Raji (cell line): Measurements from ENCODE around the gene CFAP119.

Source experiments
- POLR2A ChIP-seq: IDR thresholded peaks from 2 replicates; pipeline ENCODE4 v1.6.1; 2011; ENCODE audit warnings: low read depth, low read length, control low read depth; ENCODE audit not compliant: insufficient read depth

Gene CFAP119

DNA sequence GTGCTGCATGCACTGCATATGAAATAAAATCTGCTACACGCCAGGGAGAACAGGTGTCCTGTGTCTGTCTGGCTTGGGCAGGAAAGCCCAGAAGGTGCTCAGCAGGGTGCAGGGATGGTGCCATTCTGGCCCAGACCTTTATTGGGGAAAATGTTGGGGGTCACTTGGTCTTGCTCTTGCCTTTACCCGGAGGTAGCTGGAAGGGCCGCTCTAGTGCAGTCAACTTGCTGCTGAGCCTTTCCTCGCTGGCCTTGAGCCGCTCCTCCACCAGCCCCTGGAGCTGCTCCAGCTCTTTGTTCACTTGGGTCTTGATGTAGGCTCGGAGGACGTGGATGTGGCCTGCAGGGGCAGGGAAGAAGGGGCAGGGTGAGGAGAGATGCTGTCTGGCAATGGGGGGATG is 4.5 kb downstream of the CFAP119 start:
- no peak for TF ChIP-seq POLR2A

DNA sequence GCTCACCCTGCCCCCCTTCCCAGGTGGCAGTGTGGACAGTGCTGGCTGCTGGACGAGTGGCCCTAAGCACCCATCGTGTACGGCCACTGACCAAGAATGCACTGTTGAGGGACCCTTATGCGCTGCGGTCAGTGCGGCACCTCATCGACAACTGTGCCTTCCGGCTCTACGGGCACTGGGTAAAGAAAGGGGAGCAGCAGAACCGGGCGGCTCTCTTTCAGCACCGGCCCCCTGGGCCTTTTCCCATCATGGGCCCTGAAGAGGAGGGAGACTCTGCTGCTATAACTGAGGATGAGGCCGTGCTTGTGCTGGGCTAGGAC is 5.1 kb downstream of the CFAP119 start:
- TF ChIP-seq POLR2A: no peak

DNA sequence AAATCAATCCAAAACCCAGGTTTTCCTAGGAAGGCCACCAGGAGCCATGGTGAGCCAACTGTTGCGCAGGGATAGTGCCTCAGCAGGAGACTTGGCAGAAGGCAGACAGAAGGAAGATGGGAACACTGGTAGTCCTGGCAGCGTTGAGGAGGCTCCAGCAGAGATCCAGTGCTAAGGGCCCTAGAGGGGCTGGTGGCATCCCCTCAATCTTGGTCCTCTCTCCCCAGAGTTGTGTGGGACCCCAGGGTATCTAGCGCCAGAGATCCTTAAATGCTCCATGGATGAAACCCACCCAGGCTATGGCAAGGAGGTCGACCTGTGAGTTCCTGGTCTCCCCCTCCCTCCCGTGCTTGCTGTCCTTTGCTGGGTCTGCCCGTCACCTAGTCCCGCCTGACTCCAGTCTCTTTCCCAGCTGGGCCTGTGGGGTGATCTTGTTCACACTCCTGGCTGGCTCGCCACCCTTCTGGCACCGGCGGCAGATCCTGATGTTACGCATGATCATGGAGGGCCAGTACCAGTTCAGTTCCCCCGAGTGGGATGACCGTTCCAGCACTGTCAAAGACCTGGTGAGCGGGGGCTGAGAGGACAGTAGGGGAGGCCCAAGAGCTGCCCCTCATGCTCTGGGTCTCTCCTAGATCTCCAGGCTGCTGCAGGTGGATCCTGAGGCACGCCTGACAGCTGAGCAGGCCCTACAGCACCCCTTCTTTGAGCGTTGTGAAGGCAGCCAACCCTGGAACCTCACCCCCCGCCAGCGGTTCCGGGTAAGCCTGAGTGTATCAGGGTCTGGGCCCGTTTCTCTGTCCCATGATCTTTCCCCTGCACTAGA is 5.7 kb downstream of the CFAP119 start:
- no peak for TF ChIP-seq POLR2A

DNA sequence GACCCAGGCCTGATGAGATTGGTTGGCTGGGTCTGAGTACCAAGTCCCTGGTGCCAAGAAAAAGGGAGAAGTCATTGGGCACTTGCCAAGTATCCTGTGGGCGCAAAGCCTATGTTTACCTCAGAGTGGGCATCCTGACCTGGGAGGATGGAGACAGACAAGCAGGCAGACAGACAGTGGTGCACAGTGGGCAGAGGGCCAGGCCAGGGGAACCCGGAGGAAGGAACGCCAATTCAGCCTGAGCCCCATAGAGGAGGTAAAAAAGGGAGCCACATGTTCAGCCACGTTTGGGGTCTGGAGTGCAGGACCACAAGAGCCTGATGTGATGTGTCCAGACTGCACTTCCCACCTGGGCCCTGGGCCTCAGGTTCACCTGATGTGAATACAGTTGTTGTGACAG is 8.3 kb downstream of the CFAP119 start:
- no peak for TF ChIP-seq POLR2A

DNA sequence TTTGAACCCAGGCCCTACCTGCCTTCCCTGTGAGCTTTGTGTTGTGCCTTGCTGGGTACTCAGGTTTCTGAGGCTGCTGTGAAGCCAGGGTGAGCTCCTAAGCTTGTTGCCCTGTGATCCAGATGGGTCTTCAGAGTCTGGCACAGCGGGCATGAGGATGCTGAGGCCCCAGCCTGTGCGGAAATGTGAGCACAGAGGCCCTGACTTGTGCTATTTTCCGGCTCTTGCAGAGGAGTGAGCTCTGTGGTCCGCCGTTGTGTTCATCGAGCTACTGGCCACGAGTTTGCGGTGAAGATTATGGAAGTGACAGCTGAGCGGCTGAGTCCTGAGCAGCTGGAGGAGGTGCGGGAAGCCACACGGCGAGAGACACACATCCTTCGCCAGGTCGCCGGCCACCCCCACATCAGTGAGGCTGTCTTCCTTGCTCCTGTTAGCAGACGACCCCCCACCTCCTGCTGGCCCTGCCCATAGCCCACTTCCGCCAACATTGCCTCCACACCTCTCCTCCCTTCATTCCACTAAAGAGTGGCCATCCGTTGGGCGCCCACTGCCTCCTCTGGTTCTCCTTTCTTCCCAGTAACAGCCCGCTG is 10.9 kb downstream of the CFAP119 start:
- TF ChIP-seq POLR2A: no peak

DNA sequence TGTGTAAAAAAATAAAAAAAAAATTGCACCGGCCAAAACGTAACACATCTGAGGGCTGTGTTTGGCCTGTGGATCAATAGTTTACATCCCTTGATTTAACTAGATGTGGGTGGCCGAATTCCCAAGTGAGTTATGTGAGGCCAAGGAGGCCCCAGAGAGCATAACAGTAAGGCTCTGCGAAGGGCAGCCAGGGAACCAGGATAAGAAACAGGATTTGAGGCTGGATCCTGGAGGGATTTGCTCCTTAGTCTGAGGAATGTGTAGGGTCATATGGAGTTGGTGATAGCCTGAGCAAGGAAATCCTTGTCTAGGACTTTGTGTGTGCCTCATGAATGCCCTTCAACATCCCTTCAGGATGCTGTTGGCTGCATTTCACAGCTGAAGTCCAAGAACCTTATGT is 11.7 kb downstream of the CFAP119 start:
- TF ChIP-seq POLR2A: no peak

DNA sequence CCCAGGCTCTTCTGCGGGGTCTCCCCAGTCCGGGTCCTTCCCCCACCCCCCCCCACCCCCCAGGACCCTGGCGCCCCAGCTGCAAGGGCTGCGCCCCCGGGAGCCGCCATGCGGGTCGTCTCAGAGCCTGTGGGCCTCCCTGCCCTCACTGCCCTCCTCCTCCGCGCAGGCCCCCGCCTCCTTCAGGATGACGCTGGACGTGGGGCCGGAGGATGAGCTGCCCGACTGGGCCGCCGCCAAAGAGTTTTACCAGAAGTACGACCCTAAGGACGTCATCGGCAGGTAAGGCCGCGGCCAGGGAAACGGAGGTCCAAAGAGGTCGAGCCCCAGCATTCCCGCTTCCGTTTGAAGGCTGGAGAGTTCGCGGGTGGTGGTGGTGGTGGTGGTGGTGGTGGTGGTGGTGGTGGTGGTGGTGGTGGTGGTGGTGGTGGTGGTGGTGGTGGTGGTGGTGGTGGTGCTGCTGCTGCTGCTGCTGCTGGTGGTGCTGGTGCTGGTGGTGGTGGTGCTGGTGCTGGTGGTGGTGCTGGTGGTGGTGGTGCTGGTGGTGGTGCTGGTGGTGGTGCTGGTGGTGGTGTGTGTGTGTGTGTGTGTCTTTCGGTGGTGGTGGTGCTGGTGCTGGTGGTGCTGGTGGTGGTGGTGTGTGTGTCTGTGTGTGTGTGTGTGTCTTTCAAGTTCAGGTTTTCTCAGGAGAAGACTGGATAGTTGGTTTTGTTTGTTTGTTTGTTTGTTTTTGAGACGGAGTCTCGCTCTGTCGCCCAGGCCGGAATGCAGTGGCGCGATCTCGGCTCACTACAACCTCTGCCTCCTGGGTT is 13.0 kb downstream of the CFAP119 start:
- TF ChIP-seq POLR2A: no peak

DNA sequence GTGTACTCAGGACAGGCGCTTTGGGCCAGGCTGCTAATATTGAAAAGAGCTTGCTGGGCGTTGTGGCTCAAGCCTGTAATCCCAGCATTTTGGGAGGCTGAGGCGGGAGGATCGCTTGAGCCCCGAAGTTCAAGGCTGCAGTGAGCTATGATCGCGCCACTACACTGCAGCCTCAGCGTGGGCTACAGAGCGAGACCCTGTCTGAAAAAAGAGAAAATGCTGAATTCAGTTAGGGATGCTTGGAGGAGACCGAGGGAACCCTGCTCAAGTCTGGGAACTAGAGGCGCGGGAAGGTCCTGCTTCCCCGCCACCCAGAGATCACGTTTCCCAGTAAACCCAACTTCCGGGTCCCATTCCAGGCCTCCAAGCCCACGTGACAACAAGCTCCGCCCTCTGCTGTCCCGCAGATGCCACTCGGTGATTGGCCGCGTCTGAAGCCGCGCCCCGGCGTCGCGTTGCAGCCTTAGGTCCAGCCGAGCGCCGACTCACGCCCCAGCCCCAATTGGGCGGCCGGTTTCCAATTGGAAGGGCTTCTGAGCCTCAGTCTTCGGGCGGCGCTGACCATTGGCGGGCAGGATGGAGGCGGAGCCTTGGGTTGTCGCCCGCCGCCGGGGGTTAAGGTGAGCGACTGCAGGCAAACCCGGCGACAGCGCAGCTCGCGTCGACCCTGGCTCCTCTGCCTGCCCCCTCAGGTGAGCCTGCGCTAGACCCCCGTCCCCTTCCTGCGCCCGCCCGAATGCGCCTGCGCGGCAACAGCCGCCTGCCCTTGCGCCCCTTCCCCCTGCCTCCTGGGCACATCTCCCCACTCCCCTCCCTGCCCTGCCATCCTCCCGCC is 13.8 kb downstream of the CFAP119 start, which contains the start of gene PHKG2:
Gene PHKG2, plus strand, starts transcription at position 627 of the 835 bp plus-strand sequence. CDS start 396 bp downstream, outside the sequence.
- peak; percentile 89 for TF ChIP-seq POLR2A

DNA sequence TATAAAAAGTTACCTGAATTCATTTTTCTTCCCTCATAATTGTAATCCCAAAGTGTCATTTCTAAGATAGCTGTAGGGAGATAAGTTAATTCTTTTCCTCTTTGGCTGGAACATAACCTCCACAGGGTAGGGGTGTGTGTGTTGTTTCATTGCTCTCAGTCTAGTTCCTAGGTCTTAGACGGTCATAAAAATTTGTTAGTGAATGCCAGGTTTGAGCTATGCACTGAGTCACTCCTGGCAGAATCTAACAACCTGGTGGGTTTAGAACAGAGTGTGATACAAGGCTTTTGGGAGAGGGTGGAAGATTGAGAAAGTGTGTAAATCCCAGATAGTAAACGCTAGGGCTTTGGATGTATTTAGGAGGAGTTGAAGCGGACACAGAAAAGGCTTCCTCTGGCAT is 14.5 kb downstream of the CFAP119 start:
- no peak for TF ChIP-seq POLR2A

DNA sequence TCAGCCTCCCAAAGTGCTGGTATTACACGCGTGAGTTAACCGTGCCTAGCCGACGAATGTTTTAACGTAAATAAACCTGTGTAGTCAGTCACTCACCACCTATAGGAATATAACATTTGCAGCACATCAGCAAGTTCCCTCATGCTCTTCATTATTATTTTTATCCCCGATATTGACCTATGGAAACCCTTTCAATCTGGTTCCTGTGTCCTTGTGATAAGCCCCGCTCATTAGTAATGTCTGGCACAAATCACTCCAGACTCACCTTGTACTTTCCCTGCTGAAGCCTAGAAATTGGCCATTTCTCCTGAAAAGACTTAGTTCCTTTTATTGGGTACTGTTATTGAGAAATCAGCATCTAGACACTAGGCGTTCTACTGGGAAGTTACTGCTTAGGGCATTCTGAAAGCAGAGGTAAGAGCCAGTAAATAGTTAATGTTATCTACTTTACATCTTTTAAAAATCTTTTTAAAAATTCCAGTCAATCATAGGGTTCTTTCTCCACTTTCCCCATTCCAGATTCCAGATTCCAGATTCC is 15.2 kb downstream of the CFAP119 start:
- no peak for TF ChIP-seq POLR2A

DNA sequence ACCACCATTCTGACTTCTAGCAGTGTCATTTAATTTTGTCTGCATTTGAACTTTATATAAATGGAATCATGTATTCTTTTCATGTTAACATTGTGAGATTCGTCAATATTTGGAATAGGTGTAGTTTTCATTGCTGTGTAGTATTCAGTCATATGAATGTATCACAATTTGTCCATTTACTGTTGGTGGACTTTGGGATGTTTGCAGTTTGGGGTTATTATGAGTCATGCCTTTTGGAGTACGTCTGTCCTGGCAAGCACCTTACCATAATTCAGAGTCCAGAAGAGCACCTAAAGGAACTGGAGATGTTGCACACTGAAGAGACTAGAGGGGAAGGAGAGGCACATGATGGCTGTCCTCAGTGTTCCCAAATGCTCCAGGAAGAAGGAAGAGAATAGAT is 16.8 kb downstream of the CFAP119 start:
- TF ChIP-seq POLR2A: no peak

DNA sequence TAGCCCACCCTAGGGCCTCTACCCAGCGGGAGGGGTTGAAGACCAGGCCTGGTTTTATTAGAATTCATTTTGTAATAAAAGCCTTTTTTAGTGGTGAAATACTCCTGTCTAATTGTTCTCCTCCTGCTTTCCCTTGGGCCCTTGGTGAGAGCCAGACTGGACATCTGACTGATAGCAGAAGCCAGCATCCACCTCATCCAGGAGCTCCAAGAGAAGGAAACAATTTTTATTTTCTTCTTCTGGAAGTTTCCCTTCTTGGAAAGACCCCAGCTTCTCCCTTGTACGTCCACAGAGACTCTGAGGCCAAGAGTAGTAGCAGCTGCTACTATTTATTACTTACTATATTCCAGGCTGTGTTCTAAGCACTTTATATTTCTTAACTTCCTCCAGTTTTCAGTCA is 17.7 kb downstream of the CFAP119 start:
- no peak for TF ChIP-seq POLR2A

DNA sequence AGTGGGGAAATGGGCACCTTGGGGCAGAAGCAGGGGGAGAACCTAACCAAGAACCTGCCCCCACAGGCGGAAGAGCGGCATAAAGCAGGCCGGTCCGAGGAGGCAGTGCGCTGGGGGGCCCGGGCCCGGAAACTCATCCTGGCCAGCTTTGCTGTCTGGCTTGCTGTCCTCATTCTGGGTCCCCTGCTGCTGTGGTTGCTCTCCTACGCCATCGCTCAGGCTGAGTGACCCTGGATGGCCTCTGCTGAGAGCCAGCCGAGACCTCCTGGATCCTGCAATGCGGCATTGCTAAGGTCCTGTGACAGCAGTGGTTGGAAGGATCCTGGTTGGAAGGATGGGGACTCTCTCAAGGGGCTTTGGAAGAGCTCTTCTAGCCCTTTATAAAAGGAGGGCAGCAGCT is 18.1 kb downstream of the CFAP119 start:
- no peak for TF ChIP-seq POLR2A

DNA sequence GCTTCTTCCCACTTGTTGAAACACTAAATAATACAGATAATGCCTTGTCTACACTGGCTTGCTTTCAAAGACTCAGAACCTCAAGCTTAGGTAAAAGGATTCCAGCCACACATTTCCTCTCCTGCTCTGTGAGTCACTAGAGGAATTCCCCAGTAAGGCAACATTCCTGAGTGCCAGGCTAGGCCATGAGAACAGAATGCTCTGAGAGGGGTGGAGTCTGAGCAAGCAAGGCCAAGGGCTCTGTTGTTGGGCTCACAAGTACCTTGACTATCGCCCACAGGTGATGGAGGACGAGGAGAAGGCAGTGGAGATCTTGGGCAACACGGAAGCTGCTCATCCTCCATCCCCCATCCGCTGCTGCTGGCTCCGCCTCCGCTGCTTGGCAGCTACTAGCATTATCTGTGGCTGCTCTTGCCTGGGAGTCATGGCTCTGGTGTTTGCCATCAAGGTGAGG is 20.4 kb downstream of the CFAP119 start:
- TF ChIP-seq POLR2A: no peak
